ENCODE data around the gene CIDEB.

The CIDEB gene

GRCh38 chr14:24290746-24291145, 17.0 kb downstream of the CIDEB start:
- no peak for DNase-seq (ENCODE audit: low spot score)

GRCh38 chr14:24289649-24290280, 18.0 kb downstream of the CIDEB start:
- no peak for DNase-seq (ENCODE audit: low spot score)

GRCh38 chr14:24286996-24287395, 20.8 kb downstream of the CIDEB start:
- no peak for DNase-seq (ENCODE audit: low spot score)

GRCh38 chr14:24285351-24285750, 22.4 kb downstream of the CIDEB start:
- no peak for DNase-seq (ENCODE audit: low spot score)

- DNase-seq (ENCODE audit: low spot score) = no peak
Measured at GRCh38 chr14:24284501-24285035, 23.2 kb downstream of the CIDEB start.

GRCh38 chr14:24283796-24284460, 23.8 kb downstream of the CIDEB start:
- DNase-seq (ENCODE audit: low spot score) = no peak

- no peak for DNase-seq (ENCODE audit: low spot score)
Measured at GRCh38 chr14:24282736-24283135, 25.0 kb downstream of the CIDEB start.

GRCh38 chr14:24281636-24282035, 26.1 kb downstream of the CIDEB start:
- DNase-seq (ENCODE audit: low spot score) = no peak

GRCh38 chr14:24280797-24281460, 26.8 kb downstream of the CIDEB start:
- DNase-seq (ENCODE audit: low spot score) = no peak

- no peak for DNase-seq (ENCODE audit: low spot score)
Measured at GRCh38 chr14:24279301-24280186, 28.2 kb downstream of the CIDEB start.

GRCh38 chr14:24278424-24278823, 29.4 kb downstream of the CIDEB start:
- no peak for DNase-seq (ENCODE audit: low spot score)

GRCh38 chr14:24277606-24278321, 30.0 kb downstream of the CIDEB start:
- no peak for DNase-seq (ENCODE audit: low spot score)

- DNase-seq (ENCODE audit: low spot score) = no peak
Measured at GRCh38 chr14:24277071-24277470, 30.7 kb downstream of the CIDEB start.

- DNase-seq (ENCODE audit: low spot score) = peak; percentile 1
Measured at GRCh38 chr14:24274101-24274543, 33.7 kb downstream of the CIDEB start.

- DNase-seq (ENCODE audit: low spot score) = no peak
Measured at GRCh38 chr14:24273422-24273998, 34.3 kb downstream of the CIDEB start.

- DNase-seq (ENCODE audit: low spot score) = no peak
Measured at GRCh38 chr14:24272467-24272866, 35.3 kb downstream of the CIDEB start.

- no peak for DNase-seq (ENCODE audit: low spot score)
Measured at GRCh38 chr14:24271834-24272263, 35.9 kb downstream of the CIDEB start.

- DNase-seq (ENCODE audit: low spot score) = peak; percentile 74
Measured at GRCh38 chr14:24271134-24271833, 36.5 kb downstream of the CIDEB start, which contains the start of gene RABGGTA. Gene RABGGTA (minus strand): TSS chr14:24271597. CDS start chr14:24271115, 482 bp downstream.

GRCh38 chr14:24270537-24271133, 37.1 kb downstream of the CIDEB start:
- DNase-seq (ENCODE audit: low spot score) = no peak
